ENCODE measurements around the gene CDH4. TPM values are rescaled to one million over a fixed set of nuclear protein-coding genes. Genes with fewer than 3 reads are reported as not detected.

The CDH4 gene
- total RNA-seq, 2 donors from 2014 or later: 0.06 to 0.08 TPM

DNA sequence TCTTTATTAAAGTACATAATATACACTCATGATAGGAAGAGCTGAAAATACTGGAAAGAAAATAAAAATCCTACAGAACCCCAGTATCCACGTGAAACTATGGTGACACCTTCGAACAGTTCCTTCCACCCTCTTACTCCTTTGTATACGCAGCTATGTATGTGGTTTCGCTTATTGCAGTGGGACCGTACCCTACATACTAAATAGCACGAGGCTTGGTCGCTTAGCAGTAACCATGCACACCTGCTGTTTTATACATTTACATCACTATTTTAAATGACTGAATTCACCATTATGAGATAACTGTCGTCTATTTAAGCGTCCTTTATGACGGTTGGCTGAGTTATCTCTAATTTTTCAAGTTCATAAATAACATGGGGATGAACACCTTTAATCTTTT, 400.1 kb downstream of the CDH4 start:
- no peak for DNase-seq
- intact Hi-C loops (cut with DNase I): no loop called here
- ATAC-seq: no peak

DNA sequence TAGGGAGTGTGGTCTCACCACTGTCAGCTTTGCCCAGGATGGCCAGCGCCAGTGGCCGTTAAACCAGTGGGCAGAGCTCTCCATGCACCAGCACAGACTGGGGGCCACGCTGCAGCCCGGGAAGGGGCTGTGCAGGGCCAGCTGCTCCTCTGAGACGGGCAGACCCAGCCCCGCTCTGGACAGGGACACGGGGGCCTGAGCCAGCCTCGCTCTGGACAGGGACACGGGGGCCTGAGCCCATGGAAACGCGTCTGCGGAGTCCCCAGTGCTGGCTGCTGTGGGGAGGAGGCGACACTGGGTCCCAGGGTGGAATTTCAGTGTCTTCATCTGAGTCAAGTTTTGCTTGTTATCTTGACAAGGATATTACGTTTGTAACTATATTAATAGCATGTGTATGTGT, 402.7 kb downstream of the CDH4 start:
- DNase-seq: peak; percentile 7
- intact Hi-C loops (cut with DNase I): no loop called here
- ATAC-seq: no peak

DNA sequence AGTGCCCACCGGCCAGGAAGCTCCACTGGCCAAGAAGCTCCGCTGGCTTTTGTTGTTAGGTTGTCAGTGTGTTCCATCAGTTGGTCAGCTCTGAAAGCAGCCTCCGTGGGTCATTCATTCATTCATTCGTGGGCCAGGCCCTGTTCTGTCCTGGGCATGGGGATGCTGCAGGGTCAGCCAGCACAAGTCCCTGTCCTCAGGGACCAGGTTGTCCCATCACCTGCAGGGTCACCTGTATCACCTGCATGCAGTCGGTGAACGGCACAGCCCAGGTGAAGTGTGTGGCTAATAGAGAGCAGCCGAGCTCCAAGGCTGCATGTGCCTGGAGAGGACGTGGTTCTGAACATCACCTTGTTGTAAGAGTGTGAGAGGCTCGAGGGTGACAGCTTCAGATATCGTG, 403.5 kb downstream of the CDH4 start:
- DNase-seq: no peak
- no peak for ATAC-seq
- intact Hi-C loops (cut with DNase I): no loop called here

DNA sequence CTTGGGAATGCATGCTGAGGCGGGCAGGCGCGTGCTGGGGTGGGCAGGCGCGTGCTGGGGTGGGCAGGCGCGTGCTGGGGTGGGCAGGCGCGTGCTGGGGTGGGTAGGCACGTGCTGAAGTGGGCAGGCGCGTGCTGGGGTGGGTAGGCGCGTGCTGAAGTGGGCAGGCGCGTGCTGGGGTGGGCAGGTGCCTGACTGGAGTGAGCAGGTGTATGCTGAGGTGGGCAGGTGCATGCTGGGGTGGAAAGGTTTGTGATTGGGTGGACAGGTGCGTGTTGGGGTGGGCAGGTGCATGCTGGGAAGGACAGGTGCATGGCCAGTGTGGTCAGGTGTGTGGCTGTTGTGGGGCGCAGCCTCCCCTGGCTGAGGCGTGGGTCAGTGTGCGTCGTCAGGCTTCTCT, 404.1 kb downstream of the CDH4 start:
- no peak for ATAC-seq
- no peak for DNase-seq
- intact Hi-C loops (cut with DNase I): no loop called here

DNA sequence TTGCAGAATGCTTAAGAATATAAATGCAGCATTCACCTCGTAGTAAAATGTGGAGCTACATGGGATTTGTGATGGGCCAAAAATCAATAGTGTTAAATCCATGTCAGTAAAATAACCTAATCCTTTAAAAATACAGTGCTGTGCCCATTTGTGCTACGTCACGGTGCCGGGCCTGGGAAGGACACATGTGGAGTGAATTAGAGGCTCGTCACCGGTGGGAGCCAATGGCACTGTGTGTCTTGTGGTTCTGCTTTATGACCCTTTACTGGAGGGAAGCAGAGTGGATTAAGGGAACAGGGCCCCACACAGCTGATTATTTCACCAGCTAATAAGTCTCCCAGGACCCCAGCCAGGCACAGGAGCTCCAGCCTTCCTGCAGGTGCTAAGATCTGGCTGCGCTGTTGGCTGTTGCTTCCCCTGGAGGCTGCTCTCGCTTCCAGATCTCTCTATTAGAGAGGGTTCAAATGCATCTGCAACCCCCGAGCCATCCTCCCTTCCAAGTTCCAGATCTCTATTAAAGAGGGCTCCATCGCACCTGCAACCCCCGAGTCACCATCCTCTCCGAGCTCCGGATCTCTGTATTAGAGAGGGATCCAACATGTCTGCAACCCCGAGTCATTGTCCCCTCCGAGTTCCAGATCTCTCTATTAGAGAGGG, 405.8 kb downstream of the CDH4 start:
- intact Hi-C loops (cut with DNase I): no loop called here
- peak; percentile 2 for DNase-seq
- no peak for ATAC-seq

DNA sequence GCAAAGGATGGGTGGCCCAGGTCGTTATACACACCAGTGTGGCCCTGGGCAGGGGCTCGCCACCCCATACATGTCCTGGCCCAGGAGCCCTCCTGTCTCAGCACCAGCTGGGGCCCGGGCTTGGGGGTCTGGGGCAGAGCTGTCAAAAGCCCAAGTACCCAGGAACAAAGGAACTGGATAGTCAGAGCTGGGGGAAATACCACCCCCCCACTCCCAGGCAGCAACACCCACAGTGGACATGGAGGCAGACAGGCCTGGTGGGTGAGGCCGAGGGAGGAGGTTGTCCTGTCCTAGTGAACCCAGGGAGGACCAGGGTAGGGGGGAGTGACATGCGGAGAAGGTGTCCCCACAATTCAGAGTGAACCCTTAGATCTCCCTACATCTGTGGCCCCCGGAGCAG, 406.5 kb downstream of the CDH4 start:
- ATAC-seq (no peak), DNase-seq (no peak)
- intact Hi-C loops (cut with DNase I): no loop called here

DNA sequence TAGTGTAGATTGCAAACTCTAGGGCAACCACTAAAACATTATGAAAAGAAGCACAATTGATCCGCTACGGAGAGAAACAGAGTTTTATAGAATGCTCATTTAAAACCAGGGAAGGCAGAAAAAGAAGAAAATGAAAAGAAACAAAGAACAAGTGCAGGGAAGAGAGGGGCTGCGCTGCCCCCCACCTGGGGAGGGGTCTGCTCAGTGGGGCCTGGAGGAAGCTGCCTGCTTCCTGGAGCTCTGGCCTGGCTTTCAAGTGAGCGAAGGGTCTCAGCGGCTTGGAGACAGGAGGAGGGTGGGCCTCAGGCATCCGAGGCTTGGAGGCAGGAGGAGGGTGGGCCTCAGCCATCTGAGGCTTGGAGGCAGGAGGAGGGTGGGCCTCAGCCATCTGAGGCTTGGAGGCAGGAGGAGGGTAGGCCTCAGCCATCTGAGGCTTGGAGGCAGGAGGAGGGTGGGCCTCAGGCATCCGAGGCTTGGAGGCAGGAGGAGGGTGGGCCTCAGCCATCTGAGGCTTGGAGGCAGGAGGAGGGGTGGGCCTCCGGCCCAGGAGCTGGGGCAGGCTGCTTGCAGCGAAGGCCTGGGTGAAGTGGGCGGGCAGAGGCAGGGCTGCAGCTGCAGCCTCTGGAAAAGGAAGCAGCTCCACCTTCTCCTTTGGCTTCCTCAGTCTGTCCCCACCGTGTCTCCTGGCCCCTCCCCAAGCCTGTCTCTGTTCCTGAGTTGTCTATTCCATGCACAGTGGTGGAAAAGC, 407.4 kb downstream of the CDH4 start:
- DNase-seq (no peak), ATAC-seq (peak in 1 of 2 donors; percentile 61)
- intact Hi-C loops (cut with DNase I): no loop called here

DNA sequence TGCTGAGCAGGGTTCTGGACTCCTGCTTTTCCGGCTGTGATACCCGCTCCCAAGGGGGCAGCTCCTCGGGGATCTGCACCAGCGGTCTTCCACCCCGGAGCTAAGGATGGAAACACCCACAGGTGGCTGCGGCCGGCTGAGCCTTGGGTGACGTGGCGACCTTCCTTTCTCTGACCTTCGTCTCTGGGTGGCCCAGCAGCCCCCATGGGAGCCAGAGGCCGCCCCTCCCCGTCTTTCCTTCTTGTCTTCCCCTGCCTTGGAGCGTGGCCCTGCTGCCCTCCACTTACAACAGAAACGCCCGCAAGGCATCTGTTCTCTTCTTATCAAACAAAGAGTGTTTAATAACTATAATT, 407.9 kb downstream of the CDH4 start:
- DNase-seq (no peak), ATAC-seq (no peak)
- intact Hi-C loops (cut with DNase I): no loop called here

DNA sequence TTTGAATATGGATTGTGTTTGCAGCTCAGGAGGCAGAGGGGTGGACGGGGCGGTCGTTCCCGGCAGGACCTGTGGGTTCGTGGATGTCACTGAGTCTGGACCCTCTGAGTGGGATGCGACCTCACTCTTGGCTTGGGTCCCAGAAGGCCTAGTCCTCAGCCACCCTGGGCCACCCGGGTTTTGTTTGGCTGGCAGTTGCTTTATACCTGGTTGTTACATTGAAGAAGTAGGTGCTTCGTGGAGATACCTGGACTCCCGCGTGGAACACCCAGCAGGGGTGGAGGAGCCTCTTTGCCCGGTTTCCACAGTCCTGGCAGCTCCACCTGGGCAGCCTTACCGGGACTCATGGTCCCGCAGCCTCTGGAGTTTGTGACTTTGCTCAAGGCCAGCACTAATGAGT, 408.5 kb downstream of the CDH4 start:
- intact Hi-C loops (cut with DNase I): no loop called here
- no peak for DNase-seq
- no peak for ATAC-seq

DNA sequence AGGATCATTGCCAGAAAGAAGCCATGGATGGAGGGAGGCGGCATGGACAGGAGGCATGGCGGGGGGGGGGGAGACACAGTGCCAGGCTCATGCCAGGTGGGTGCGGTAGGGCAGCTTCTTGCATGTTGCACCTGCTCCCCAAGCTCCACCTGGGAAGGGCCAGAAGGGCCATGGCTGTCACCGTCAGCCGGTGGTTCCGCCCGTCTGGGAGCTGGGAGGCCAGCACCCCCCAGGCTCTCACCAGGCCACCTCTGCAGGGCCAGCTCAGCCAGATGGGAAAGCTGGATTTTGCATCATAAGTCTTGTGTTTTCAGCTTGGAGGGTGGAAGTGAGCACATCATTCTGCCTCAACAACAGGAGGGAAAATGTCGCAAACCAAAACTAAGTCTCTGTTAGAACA, 409.0 kb downstream of the CDH4 start:
- intact Hi-C loops (cut with DNase I): no loop called here
- no peak for ATAC-seq
- no peak for DNase-seq

DNA sequence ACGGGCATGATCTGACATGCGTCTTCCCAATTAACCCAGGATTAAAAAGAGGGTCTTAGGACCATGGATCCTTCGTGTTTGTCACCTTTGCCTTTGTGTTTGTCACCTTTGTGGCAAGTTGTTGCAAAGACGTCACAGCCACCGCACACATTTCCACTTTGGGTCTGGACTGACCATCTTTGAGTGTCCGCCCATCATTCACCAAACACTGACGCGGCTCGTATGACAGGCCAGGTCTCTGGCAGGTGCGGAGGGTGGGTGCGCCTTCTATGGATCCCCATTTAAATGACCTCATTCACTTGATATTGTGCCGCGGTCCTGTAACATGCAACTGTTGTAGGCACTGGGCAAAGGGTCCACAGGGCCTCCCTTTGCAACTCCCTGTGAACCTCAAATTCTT, 409.5 kb downstream of the CDH4 start:
- intact Hi-C loops (cut with DNase I): no loop called here
- no peak for DNase-seq
- ATAC-seq: no peak

DNA sequence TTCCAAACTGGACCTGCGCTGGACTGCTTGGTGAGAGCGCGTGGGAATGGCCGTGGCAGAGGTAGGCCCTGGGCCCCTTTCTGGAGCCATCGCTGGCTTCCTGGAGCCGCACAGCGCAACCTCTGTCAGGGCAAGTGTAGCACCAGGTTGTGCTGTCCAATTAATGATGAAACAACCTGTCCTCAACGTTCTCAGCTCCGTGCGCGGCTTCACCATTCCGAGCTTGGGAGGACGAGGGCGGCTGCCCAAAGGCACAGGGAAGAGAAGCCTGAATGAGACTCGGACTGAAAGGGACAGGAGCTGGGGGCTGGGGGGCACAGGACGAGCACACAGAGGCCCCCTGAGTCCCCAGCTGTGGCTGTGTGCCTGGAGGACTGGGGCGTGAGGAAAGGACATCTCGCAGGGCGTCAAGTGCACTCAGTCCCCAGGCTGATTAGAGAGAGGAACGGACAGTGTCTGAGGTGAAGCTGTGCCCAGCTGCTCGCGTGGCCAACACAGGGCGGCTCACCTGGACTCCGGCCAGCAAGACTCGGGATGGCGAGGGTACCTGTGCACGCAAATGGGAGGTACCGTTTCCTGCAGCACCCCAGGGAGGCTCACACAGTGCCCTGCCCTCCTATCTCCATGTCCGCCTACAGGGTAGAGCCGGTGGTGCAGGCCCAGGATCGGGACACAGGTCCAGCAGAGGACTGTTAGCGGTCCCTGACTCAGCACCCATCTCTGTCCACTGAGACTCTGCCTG, 410.3 kb downstream of the CDH4 start:
- ATAC-seq (no peak), DNase-seq (no peak)
- intact Hi-C loops (cut with DNase I): no loop called here

DNA sequence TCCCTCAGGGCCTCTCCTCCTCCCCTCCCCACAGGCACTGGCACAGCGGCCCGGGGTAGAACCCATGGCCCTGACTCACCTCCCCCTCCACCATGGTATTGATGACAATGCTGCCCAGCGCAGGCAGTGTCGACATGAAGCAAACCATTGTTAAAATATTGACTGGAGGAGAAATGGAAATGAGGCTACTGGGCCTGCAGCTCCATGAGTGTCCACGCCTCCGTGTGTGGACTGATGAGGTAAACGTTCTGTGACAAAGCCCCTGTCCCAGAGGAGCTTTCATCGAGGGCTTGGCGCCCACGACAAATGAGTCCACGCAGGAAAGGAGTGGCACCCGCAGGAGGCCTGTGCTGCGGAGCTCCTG, 410.9 kb downstream of the CDH4 start:
- ATAC-seq: no peak
- no peak for DNase-seq
- intact Hi-C loops (cut with DNase I): no loop called here

DNA sequence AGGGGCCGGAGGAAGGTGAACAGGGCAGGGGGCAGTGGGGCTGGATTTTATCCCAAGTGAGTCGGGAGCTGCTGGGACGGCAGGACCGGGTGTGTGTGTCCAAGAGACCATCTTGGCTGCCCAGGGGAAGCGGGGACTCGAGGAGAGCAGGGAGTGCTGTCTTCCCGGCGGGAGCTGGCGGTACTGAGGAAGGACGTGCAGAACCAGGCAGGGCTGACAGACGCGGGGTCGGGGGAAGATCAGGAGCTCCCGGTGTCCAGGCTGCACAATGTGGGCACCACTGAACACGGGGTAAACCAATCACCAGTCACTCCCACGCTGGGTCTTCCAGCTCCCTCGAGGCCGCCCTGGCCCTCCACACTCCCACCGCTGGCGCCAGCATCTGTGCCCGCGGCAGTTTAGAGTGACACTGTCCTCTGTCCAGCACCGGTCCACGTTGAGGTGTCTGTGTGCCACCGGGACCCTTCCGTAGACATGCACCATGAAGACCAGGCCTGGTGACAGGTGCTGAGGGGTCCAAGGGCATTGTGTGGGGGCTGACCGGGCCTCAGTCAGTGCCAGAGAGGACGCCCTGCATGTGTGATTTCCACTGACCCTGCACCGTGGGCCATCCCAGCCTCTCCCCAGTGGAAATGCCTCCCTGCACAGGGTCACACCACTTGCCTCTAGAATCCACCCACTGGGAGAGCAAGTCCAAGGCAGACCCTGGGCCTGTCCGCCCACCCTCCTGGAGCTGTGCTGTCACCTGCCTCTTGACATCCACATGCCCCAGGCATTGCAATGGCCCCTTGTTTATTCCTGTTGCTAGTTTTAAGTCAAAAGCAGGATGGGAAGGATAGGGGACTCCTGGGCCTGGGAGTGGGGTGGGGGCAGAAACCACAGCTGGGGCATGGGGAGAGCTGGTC, 411.7 kb downstream of the CDH4 start:
- ATAC-seq (no peak), DNase-seq (no peak)
- intact Hi-C loops (cut with DNase I): no loop called here

DNA sequence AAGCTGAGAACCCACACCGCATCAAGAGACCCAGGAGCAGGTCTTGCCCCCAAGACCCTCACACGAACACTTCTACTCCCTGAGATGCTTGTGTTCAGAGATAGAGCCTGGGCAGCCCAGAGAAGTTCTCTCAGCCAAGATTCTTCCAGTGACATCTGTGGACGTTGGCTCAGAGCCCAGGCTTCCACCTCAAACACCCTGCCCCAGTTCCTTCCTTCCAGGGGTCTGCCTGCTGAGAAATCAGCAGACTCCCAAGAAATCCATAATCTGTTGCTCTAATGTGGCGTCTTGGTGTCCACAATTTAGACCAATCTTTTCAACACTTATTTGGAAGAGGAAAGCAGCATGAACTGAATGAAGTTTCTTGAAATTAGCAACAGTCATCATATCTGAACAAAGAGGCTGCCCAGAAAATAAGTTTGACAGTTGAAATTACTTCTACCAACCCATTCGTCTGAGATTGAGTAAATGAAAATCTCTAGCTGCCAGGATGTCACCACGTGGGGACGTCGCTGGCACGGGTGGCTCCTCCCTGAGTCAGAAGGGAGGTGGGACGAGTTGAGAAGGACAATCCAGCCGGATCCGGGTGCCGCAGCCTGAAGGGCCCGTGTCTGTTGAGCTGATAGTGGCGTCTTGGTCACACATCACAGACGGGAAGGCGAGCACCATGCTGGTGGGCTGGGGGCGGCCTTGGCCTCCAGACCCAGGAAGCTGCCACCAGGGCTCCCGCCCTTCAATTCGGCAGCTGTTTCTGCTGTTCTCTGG, 412.7 kb downstream of the CDH4 start:
- DNase-seq (peak; percentile 34), ATAC-seq (no peak)
- intact Hi-C loops (cut with DNase I): no loop called here

DNA sequence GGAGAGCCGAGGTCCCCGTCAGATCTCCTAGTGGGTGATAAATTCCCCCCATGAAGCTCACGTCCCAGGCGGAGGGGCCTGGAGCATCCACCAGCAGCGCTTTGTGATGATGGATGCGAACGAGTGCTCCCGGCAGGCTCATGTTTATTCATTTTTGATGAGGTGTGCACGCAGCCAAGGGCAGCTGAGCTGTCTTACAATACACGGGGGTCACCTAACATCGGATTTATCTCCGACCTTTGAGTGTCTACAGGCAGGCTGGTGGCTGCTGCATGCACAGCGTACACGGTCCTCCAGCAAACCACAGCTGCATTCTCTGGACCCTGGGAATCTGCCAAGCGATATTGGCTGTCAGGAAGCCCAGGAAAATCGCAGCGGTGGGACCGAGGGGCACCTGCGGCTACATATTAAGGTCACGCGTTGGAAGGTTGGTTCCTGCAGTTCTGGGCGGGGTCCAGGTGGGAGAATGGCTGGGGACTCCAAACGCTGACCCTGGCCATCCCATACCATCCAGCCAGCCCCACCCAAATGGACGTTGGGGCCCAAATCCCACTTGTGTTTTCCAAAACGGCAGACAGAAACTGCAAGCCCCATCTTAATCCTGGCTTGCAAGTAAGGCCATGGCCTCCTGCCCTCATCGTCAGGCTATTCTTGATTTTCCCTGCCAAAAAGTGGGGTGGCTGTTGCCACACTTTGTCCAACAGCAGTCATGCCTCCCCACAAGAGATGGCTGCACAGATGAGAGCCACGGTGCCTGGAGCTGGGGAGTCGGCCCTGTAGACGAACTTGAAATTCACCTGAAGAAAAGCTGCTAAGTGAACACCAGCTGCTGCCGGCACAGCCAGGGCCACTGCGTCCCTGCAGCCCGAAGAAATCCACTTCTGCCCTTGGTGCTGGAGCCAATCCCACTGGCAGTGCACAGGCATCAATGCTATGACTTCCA, 413.7 kb downstream of the CDH4 start:
- intact Hi-C loops (cut with DNase I): no loop called here
- no peak for ATAC-seq
- peak; percentile 14 for DNase-seq

DNA sequence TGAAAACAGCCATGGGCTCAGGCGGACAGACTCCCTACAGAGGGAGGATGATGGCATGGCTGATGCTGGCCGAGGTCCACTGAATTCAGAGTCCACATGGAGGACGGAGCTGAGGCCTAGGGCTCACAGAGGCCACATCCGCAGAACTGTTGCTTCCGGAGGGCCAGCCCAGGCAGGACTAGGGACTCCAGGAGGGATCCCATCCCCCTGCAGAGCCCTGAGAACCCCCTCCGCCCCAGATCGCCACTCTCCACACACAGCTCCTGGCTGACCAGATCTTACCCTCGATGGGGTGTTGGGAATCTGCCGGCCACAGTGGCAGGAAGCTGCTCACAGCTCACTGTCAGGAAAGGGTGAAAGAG, 414.4 kb downstream of the CDH4 start:
- no peak for ATAC-seq
- intact Hi-C loops (cut with DNase I): no loop called here
- DNase-seq: peak; percentile 12
